ENCODE results near the gene FARS2.

FARS2 gene

GRCh38 chr6:5767471-5767870 lies 506.2 kb downstream of the FARS2 start:
- FAIRE-seq (no peak), DNase-seq (ENCODE audit: insufficient read length, low spot score) (no peak)
- TF ChIP-seq POLR2A (IDR thresholded peaks at IDR 0.05; ENCODE audit: low read depth, low read length): no peak

DNA sequence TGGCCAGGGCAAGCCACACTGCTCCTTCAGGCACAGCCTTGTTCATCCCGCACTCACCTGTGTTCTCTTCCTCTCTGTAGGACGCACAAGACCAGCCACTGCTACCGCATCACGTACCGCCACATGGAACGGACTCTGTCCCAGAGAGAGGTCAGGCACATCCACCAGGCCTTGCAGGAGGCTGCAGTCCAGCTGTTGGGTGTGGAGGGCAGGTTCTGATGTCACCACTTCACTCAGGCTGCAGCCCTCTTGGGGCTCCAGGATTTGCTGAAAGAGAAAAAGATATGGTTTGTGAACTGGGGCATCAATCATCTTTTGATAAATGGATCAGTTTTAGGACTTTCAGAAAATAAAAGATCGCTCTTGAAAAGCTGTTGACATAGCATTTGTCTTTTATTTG lies 509.9 kb downstream of the FARS2 start:
- FAIRE-seq: no peak
- DNase-seq (ENCODE audit: insufficient read length, low spot score): no peak
- no peak for TF ChIP-seq POLR2A (IDR thresholded peaks at IDR 0.05; ENCODE audit: low read depth, low read length)

DNA sequence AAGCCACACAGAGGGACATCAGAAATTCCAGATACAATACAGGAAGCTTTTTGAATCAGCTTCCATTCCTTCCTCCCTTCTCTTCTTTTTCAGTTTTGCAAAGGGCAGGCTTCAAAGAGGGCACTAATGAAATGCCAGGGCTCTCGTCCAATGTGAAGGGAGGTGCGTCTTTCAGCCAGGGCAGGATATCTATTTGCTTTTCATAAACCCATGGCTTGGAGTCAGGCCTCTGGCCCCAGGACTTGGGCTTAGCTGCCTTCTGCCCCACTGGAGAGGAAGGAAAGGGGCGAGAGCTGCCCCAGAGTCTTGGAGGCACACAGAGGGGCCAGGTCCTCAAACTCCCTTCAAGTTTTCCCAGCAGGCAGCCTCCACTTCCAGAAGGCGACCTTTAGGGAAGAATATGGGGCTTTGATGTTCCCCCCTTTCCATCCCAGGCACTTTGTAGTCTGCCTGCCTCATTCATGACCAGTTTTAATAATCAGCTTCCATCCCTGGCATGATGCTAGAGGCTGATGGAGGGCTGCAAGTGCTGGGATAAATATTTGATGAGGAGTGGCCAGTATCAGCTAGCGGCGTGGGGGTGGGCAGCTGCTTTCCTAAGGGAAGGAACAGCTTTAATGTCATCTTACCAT lies 510.6 kb downstream of the FARS2 start:
- no peak for TF ChIP-seq POLR2A (IDR thresholded peaks at IDR 0.05; ENCODE audit: low read depth, low read length)
- FAIRE-seq: no peak
- DNase-seq (ENCODE audit: insufficient read length, low spot score): no peak

- no peak for FAIRE-seq
Measured at GRCh38 chr6:5772408-5773120, 511.3 kb downstream of the FARS2 start.

DNA sequence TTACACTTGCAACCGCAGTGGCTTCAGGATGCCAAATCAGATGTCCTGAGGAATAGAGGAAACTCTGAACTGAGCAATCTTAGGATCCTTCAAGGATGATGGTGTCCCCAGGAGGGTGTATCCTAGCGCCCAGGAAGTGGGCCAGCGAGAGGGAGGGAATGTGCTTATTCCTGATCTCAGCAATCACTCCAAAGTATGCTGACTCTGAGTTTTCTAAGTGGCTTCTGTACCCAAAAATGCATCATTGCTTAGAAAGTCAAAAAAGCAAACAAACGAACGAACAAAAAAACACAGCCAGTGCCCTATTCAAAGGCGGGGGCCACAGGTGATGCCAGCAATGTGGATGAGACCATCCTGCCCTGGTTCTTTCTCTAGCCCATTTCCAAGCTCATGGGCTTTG lies 514.8 kb downstream of the FARS2 start:
- FAIRE-seq (no peak), DNase-seq (ENCODE audit: insufficient read length, low spot score) (no peak)
- no peak for TF ChIP-seq POLR2A (IDR thresholded peaks at IDR 0.05; ENCODE audit: low read depth, low read length)

More at GRCh38 chr6:5772408-5773120, 511.3 kb downstream of the FARS2 start:
- TF ChIP-seq POLR2A (IDR thresholded peaks at IDR 0.05; ENCODE audit: low read depth, low read length): no peak
- DNase-seq (ENCODE audit: insufficient read length, low spot score): no peak

DNA sequence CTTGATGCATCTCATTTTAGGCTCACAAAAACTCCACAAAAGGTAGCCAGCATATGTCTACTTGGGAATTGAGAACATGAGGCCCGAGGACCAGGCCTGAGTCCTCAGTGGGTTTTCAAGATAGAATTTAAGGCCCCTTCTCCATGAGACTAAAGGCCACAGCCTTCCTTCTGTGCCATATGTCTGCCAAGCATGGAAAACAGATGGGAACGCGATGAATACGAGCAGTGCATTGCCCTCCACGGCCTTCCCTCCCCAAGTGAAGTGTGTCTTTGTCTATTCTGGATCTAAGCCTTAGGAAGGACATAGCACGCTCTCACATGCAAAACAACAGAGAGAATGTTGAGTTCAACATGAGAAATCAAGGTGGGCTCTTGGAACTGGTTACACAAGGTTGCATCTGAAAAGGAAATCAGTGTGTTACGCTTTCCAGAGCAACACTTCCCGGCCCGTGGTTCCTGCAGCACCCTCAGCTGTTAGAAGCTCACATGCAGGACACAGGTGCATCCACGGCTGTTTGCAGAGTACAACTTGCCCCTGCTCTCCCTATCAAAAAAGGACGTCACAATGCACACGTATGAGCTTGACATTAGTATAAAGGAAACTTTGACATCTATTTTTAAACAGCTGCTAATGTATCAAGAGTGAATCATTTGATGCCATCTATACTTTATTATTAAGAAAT lies 515.5 kb downstream of the FARS2 start:
- TF ChIP-seq POLR2A (IDR thresholded peaks at IDR 0.05; ENCODE audit: low read depth, low read length): no peak
- DNase-seq (ENCODE audit: insufficient read length, low spot score) (no peak), FAIRE-seq (no peak)

DNA sequence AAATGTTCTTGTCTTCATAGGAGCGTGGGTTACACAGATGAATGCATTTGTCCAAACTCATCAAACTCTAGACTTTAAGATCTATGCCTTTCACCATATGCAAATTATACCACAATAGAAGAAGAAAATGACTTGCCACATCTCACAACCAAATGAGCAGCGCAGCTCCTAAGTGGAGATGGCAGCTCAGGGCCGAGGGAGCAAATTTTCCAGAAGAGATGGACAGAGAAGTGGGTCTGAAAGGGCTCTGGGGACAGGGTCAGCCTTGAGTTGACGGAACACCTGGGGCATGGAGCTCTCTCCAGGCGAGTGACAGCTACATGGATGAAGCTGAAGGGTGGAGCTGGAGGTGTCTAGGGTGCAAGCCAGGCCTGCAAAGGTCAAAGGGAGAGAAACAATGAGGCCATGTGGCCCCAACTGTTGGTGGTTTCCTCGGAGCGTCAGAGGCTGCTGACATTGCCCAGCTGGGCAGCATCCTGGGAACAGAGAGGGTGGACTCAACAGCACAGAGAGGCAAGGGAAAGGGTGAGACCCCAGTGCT lies 517.1 kb downstream of the FARS2 start:
- no peak for FAIRE-seq
- DNase-seq (ENCODE audit: insufficient read length, low spot score): no peak
- no peak for TF ChIP-seq POLR2A (IDR thresholded peaks at IDR 0.05; ENCODE audit: low read depth, low read length)

GRCh38 chr6:5778906-5779305 lies 517.6 kb downstream of the FARS2 start:
- DNase-seq (ENCODE audit: insufficient read length, low spot score) (no peak), FAIRE-seq (no peak)
- TF ChIP-seq POLR2A (IDR thresholded peaks at IDR 0.05; ENCODE audit: low read depth, low read length): no peak

DNA sequence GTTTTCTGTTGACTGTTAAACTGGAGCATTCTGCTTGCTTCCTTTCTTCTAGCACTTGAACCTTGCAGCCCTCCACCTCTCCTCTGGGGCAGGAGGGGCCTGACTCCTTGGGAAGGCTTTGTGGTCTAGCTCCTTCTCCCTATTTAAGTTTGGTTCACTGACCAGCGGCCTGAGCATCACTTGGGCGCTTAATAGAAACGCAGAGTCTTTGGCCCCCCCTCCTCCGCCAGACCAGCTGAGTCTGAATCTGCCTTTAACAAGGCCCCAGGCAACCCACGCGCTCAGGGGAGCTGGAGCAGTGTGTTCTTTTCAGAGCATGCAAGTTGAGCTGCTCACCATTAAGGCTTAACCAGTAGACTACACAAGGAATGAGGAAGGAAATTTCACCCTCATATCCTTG lies 519.7 kb downstream of the FARS2 start:
- DNase-seq (ENCODE audit: insufficient read length, low spot score) (no peak), FAIRE-seq (no peak)
- TF ChIP-seq POLR2A (IDR thresholded peaks at IDR 0.05; ENCODE audit: low read depth, low read length): no peak

DNA sequence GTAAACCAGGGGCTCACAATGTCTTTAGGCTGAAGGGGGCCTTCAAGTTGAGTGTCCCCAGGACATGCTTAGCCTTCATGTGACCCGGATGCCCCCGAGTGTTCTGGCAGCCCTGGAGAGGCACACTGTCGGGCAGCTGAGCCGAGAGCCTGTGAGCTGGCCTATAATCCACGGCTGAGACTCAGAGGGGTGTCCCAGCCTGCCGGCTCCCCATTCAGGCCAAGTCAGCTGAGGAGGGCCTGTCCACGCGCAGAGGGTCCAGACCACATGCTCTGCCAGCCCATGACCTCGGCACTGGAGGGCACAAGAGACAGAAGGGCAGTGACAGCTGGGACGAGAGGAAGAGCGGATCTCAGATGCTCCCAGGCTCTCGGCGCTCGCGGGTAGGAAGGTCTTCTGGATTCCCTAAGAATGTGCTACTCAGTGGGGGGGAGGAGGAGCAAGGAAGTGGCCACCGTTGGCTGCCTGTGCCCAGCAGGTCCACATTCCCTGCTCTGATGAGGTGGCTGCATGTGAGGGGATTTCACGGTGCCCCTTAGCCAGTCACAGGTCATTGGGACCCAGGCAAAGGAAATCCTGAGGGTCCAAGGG lies 520.7 kb downstream of the FARS2 start:
- FAIRE-seq (no peak), DNase-seq (ENCODE audit: insufficient read length, low spot score) (no peak)
- no peak for TF ChIP-seq POLR2A (IDR thresholded peaks at IDR 0.05; ENCODE audit: low read depth, low read length)

GRCh38 chr6:5782783-5783547 lies 521.7 kb downstream of the FARS2 start:
- no peak for FAIRE-seq
- DNase-seq (ENCODE audit: insufficient read length, low spot score): no peak
- TF ChIP-seq POLR2A (IDR thresholded peaks at IDR 0.05; ENCODE audit: low read depth, low read length): no peak

DNA sequence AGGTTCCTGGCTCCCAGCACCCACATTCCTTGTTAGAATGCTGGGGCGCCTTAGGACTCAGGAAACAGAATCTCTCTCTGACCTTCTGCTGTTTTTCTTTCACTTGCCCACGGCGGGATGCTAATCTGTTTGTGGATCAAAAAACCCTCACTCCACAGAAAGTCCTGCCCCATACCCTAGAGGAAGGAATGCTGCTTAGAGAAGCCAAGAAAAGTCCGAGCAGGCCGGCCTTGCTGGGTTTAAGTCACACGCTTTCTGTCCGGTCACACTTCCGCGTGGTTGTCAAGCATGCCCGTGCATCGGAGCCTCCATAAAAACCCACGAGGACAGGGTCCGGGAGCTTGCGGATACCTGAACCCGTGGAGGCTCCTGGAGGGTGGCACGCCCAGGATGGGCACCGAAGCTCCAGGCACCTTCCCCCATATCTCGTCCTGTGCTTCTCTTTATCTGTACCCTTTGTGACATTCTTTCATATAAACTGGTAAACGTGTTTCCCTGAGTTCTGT lies 522.3 kb downstream of the FARS2 start:
- DNase-seq (ENCODE audit: insufficient read length, low spot score) (no peak), FAIRE-seq (no peak)
- no peak for TF ChIP-seq POLR2A (IDR thresholded peaks at IDR 0.05; ENCODE audit: low read depth, low read length)

GRCh38 chr6:5785249-5785648 lies 523.9 kb downstream of the FARS2 start:
- DNase-seq (ENCODE audit: insufficient read length, low spot score) (no peak), FAIRE-seq (no peak)
- no peak for TF ChIP-seq POLR2A (IDR thresholded peaks at IDR 0.05; ENCODE audit: low read depth, low read length)
